ENCODE results near the gene HOXA6. TPM values are rescaled to one million over a fixed set of nuclear protein-coding genes. Genes with fewer than 3 reads are reported as not detected.

Gene HOXA6
- polyA plus RNA-seq, 2 of the 4 experiments (the other 2 are of a cell fraction) = 0.90 to 2.1 TPM

DNA sequence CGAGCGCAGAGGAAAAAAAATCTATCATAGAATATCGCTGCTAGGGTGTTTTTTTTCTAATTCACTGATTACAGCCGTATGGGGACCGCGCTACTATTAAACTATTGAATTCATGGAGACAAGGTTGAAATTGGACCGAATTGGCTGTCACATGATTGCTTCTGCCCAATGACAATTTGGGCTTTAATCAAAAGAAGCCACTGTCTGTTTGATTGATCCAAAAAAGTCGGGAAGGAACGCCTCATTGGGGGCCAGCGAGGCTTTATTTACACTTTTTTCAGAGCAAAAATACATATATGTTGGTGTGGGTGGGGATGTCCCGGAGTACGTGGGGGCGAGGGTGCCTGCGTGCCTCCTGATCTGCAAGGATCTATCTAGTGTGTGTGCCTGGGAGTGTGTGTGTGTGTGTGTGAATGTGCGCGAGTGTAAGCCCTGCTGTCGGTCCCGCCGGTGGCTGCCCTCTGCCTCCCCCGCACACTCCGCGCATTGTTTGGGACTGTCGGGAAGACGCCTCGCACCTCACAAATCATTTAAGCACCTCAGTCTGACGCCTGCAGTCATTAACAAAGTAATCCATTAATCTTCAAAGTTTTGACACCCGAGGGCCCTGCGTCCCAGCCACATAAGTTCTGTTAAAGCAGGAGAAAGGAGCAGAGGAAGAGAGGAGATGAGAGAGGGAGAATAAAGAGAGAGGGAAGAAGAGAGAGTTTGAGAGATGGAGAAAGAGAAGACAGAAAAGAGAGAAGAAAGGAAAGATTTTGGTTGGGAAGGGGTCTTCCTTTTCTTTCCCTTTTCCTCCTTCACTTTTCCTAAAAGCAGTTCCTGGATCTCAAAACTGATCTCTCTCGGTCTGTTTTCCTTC lies 44.8 kb downstream of the HOXA6 start, which contains the start of gene HOXA2:
Gene HOXA2, minus strand, starts transcription at position 103 of the 862 bp plus-strand sequence. CDS start 183 bp downstream, outside the sequence.
- Histone ChIP-seq H3K4me3 (no peak within 1 kb of the TSS), H3K4me1 (peaks cover 6% of the 10 kb centered on the region), H3K9me3 (no peaks in the 10 kb centered on the region), H3K4me2 (no peak within 1 kb of the TSS), H3K27ac (no peak within 1 kb of the TSS)
- CTCF ChIA-PET = no interaction called here
- POLR2A ChIA-PET = no interaction called here
- WGBS (ENCODE audit: missing lambda C conversion rate) = 94% methylated on average over 29 of the region's 29 CpGs
- DNase-seq (ENCODE audit: low read depth in 1 of 2, low spot score in 1 of 2) (no peak), ATAC-seq (no peak), FAIRE-seq (no peak)
- TF ChIP-seq, protein P1, sequence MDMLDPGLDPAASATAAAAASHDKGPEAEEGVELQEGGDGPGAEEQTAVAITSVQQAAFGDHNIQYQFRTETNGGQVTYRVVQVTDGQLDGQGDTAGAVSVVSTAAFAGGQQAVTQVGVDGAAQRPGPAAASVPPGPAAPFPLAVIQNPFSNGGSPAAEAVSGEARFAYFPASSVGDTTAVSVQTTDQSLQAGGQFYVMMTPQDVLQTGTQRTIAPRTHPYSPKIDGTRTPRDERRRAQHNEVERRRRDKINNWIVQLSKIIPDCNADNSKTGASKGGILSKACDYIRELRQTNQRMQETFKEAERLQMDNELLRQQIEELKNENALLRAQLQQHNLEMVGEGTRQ (IDR thresholded peaks at IDR 0.05) = no peak
- TF ChIP-seq, protein P2, sequence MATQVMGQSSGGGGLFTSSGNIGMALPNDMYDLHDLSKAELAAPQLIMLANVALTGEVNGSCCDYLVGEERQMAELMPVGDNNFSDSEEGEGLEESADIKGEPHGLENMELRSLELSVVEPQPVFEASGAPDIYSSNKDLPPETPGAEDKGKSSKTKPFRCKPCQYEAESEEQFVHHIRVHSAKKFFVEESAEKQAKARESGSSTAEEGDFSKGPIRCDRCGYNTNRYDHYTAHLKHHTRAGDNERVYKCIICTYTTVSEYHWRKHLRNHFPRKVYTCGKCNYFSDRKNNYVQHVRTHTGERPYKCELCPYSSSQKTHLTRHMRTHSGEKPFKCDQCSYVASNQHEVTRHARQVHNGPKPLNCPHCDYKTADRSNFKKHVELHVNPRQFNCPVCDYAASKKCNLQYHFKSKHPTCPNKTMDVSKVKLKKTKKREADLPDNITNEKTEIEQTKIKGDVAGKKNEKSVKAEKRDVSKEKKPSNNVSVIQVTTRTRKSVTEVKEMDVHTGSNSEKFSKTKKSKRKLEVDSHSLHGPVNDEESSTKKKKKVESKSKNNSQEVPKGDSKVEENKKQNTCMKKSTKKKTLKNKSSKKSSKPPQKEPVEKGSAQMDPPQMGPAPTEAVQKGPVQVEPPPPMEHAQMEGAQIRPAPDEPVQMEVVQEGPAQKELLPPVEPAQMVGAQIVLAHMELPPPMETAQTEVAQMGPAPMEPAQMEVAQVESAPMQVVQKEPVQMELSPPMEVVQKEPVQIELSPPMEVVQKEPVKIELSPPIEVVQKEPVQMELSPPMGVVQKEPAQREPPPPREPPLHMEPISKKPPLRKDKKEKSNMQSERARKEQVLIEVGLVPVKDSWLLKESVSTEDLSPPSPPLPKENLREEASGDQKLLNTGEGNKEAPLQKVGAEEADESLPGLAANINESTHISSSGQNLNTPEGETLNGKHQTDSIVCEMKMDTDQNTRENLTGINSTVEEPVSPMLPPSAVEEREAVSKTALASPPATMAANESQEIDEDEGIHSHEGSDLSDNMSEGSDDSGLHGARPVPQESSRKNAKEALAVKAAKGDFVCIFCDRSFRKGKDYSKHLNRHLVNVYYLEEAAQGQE (IDR thresholded peaks at IDR 0.05) = no peak
- TF ChIP-seq KDM1A (IDR thresholded peaks at IDR 0.05; ENCODE audit: low read depth) = no peak
- TF ChIP-seq EP300 (IDR thresholded peaks at IDR 0.05) = no peak
- no peak for TF ChIP-seq NR3C1 (IDR thresholded peaks at IDR 0.05)
- no peak for TF ChIP-seq MYC (IDR thresholded peaks at IDR 0.05; ENCODE audit: borderline replicate concordance, low read length)
- no peak for TF ChIP-seq JUNB (IDR thresholded peaks at IDR 0.05)
- TF ChIP-seq HEYL (CRISPR knock-in tag; IDR thresholded peaks at IDR 0.05) = no peak
- TF ChIP-seq, protein P3, sequence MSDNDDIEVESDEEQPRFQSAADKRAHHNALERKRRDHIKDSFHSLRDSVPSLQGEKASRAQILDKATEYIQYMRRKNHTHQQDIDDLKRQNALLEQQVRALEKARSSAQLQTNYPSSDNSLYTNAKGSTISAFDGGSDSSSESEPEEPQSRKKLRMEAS (IDR thresholded peaks at IDR 0.05) = no peak
- TF ChIP-seq, protein P4, sequence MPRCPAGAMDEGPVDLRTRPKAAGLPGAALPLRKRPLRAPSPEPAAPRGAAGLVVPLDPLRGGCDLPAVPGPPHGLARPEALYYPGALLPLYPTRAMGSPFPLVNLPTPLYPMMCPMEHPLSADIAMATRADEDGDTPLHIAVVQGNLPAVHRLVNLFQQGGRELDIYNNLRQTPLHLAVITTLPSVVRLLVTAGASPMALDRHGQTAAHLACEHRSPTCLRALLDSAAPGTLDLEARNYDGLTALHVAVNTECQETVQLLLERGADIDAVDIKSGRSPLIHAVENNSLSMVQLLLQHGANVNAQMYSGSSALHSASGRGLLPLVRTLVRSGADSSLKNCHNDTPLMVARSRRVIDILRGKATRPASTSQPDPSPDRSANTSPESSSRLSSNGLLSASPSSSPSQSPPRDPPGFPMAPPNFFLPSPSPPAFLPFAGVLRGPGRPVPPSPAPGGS (IDR thresholded peaks at IDR 0.05) = no peak
- TF ChIP-seq, protein P5, sequence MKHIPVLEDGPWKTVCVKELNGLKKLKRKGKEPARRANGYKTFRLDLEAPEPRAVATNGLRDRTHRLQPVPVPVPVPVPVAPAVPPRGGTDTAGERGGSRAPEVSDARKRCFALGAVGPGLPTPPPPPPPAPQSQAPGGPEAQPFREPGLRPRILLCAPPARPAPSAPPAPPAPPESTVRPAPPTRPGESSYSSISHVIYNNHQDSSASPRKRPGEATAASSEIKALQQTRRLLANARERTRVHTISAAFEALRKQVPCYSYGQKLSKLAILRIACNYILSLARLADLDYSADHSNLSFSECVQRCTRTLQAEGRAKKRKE (CRISPR knock-in tag; IDR thresholded peaks at IDR 0.05; ENCODE audit: low read depth) = no peak

DNA sequence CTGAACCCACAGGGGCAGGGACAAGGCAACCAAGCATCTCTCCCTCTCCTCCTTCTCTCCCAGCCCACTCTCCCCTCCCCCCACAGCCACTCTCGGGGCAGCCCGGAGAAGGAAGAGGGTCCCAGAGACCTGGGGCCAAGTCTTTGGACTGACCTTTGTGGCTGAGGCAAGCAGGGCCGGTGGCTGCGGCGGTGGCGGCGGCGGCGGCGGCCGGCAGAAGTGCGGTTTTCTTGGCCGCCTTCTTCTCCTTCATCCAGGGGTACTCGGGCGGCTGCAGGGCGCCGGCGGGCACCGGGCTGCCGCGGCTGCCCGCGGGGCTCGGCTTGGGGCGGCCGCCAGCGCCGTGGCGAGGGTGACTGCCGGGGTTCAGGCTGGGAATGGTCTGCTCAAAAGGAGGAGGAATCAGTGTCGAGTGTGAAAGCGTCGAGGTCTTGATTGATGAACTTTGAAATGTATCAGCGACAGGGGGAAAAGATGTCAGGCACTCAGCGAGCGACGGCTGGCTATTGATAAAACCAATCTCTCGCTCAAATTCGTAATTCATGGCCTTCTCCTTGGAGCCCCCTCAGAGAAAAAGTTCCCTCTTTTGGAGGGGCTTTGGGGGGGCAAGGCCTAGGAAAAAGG lies 45.5 kb downstream of the HOXA6 start:
- no peak for TF ChIP-seq SREBF2 (IDR thresholded peaks at IDR 0.05)
- no peak for TF ChIP-seq PHF8 (IDR thresholded peaks at IDR 0.05; ENCODE audit: borderline replicate concordance, low read depth)
- TF ChIP-seq MYC (IDR thresholded peaks at IDR 0.05; ENCODE audit: borderline replicate concordance, low read length) = no peak
- TF ChIP-seq, protein P6, sequence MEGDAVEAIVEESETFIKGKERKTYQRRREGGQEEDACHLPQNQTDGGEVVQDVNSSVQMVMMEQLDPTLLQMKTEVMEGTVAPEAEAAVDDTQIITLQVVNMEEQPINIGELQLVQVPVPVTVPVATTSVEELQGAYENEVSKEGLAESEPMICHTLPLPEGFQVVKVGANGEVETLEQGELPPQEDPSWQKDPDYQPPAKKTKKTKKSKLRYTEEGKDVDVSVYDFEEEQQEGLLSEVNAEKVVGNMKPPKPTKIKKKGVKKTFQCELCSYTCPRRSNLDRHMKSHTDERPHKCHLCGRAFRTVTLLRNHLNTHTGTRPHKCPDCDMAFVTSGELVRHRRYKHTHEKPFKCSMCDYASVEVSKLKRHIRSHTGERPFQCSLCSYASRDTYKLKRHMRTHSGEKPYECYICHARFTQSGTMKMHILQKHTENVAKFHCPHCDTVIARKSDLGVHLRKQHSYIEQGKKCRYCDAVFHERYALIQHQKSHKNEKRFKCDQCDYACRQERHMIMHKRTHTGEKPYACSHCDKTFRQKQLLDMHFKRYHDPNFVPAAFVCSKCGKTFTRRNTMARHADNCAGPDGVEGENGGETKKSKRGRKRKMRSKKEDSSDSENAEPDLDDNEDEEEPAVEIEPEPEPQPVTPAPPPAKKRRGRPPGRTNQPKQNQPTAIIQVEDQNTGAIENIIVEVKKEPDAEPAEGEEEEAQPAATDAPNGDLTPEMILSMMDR (IDR thresholded peaks at IDR 0.05) = no peak
- TF ChIP-seq, protein P4 (IDR thresholded peaks at IDR 0.05) = no peak
- TF ChIP-seq KDM1A (IDR thresholded peaks at IDR 0.05; ENCODE audit: low read depth) = no peak
- TF ChIP-seq HOXB13 (CRISPR knock-in tag; IDR thresholded peaks at IDR 0.05; ENCODE audit: low read depth) = no peak
- no peak for TF ChIP-seq NPAS2 (CRISPR knock-in tag; IDR thresholded peaks at IDR 0.05; ENCODE audit: borderline replicate concordance)
- no peak for TF ChIP-seq HOXA7 (CRISPR knock-in tag; IDR thresholded peaks at IDR 0.05)
- no peak for TF ChIP-seq POLR2AphosphoS2 (conservative IDR thresholded peaks at IDR 0.05; ENCODE audit: low read length)
- no peak for TF ChIP-seq TP53 (CRISPR knock-in tag; IDR thresholded peaks at IDR 0.05)
- TF ChIP-seq EHMT2 (IDR thresholded peaks at IDR 0.05; ENCODE audit: low read depth) = no peak
- TF ChIP-seq CHD4 (IDR thresholded peaks at IDR 0.05; ENCODE audit: borderline replicate concordance) = no peak
- ATAC-seq = no peak
- Histone ChIP-seq H3K4me1 (peaks cover 12% of the 10 kb centered on the region), H3K27ac (no peak overlapping the region), H3K4me3 (no peak overlapping the region), H3K4me2 (no peak overlapping the region), H3K9me3 (no peaks in the 10 kb centered on the region)
- POLR2A ChIA-PET = no interaction called here
- no peak for FAIRE-seq
- WGBS (ENCODE audit: missing lambda C conversion rate) = 94% methylated on average over 39 of the region's 39 CpGs
- CTCF ChIA-PET = no interaction called here
- DNase-seq (ENCODE audit: low read depth in 1 of 2, low spot score in 1 of 2) = no peak
